ENCODE measurements around the gene FAM120AOS. TPM values are rescaled to one million over a fixed set of nuclear protein-coding genes. Genes with fewer than 3 reads are reported as not detected.

The FAM120AOS gene
- total and polyA plus RNA-seq, 2 donors = 39.0 to 48.3 TPM

GRCh38 chr9:93422977-93423616 is 30.3 kb downstream of the FAM120AOS start:
- Histone ChIP-seq H3K36me3 (ENCODE audit: control insufficient read depth in 2 of 2, insufficient read depth in 2 of 2, low read length in 1 of 2) (no peaks in the 10 kb centered on the region), H3K27me3 (ENCODE audit: control insufficient read depth in 2 of 2, insufficient read depth in 1 of 2, low read length in 1 of 2) (no peaks in the 10 kb centered on the region), H3K9me3 (ENCODE audit: control insufficient read depth in 2 of 2, insufficient read depth in 1 of 2, low read length in 1 of 2) (peaks cover 0 to 6% of the 10 kb centered on the region in 2 donors), H3K27ac (ENCODE audit: low read depth in 1 of 2, low read length in 1 of 2) (no peak overlapping the region), H3K4me1 (ENCODE audit: control insufficient read depth in 2 of 2, insufficient read depth in 2 of 2, low read length in 2 of 2) (no peaks in the 10 kb centered on the region), H3K4me3 (ENCODE audit: low read length in 2 of 2) (no peak overlapping the region)
- DNase-seq (ENCODE audit: low read depth in 6 of 9, low spot score in 9 of 9) = no peak
- 91% methylated on average over 10 of the region's 10 CpGs for WGBS

GRCh38 chr9:93419023-93419422 is 34.4 kb downstream of the FAM120AOS start:
- peaks cover 0 to 11% of the 10 kb centered on the region in 2 donors for H3K9me3 ChIP-seq (ENCODE audit: control insufficient read depth in 2 of 2, insufficient read depth in 1 of 2, low read length in 1 of 2)
- no peak overlapping the region for H3K4me3 ChIP-seq (ENCODE audit: low read length in 2 of 2)
- no peak overlapping the region for H3K27ac ChIP-seq (ENCODE audit: low read depth in 1 of 2, low read length in 1 of 2)
- WGBS = 96% methylated on average over 1 of the region's 1 CpG
- no peaks in the 10 kb centered on the region for H3K27me3 ChIP-seq (ENCODE audit: control insufficient read depth in 2 of 2, insufficient read depth in 1 of 2, low read length in 1 of 2)
- no peaks in the 10 kb centered on the region for H3K36me3 ChIP-seq (ENCODE audit: control insufficient read depth in 2 of 2, insufficient read depth in 2 of 2, low read length in 1 of 2)
- no peaks in the 10 kb centered on the region for H3K4me1 ChIP-seq (ENCODE audit: control insufficient read depth in 2 of 2, insufficient read depth in 2 of 2, low read length in 2 of 2)
- no peak for DNase-seq (ENCODE audit: low read depth in 6 of 9, low spot score in 9 of 9)

- DNase-seq (ENCODE audit: low read depth in 6 of 9, low spot score in 9 of 9) = no peak
- Histone ChIP-seq H3K9me3 (ENCODE audit: control insufficient read depth in 2 of 2, insufficient read depth in 1 of 2, low read length in 1 of 2) (peaks cover 0 to 11% of the 10 kb centered on the region in 2 donors), H3K36me3 (ENCODE audit: control insufficient read depth in 2 of 2, insufficient read depth in 2 of 2, low read length in 1 of 2) (no peaks in the 10 kb centered on the region), H3K27me3 (ENCODE audit: control insufficient read depth in 2 of 2, insufficient read depth in 1 of 2, low read length in 1 of 2) (no peaks in the 10 kb centered on the region), H3K4me3 (ENCODE audit: low read length in 2 of 2) (no peak overlapping the region), H3K4me1 (ENCODE audit: control insufficient read depth in 2 of 2, insufficient read depth in 2 of 2, low read length in 2 of 2) (no peaks in the 10 kb centered on the region), H3K27ac (ENCODE audit: low read depth in 1 of 2, low read length in 1 of 2) (no peak overlapping the region)
- 97% methylated on average over 1 of the region's 1 CpG for WGBS
Measured at GRCh38 chr9:93417538-93417937, 35.8 kb downstream of the FAM120AOS start.

- Histone ChIP-seq H3K4me1 (ENCODE audit: control insufficient read depth in 2 of 2, insufficient read depth in 2 of 2, low read length in 2 of 2) (no peaks in the 10 kb centered on the region), H3K4me3 (ENCODE audit: low read length in 2 of 2) (no peak overlapping the region), H3K36me3 (ENCODE audit: control insufficient read depth in 2 of 2, insufficient read depth in 2 of 2, low read length in 1 of 2) (no peaks in the 10 kb centered on the region), H3K27ac (ENCODE audit: low read depth in 1 of 2, low read length in 1 of 2) (no peak overlapping the region), H3K27me3 (ENCODE audit: control insufficient read depth in 2 of 2, insufficient read depth in 1 of 2, low read length in 1 of 2) (no peaks in the 10 kb centered on the region), H3K9me3 (ENCODE audit: control insufficient read depth in 2 of 2, insufficient read depth in 1 of 2, low read length in 1 of 2) (peaks cover 0 to 11% of the 10 kb centered on the region in 2 donors)
- WGBS = 82% methylated on average over 8 of the region's 8 CpGs
- DNase-seq (ENCODE audit: low read depth in 6 of 9, low spot score in 9 of 9) = no peak
Measured at GRCh38 chr9:93416530-93417235, 36.7 kb downstream of the FAM120AOS start.

- WGBS = 99% methylated on average over 2 of the region's 2 CpGs
- no peak overlapping the region for H3K27ac ChIP-seq (ENCODE audit: low read depth in 1 of 2, low read length in 1 of 2)
Measured at GRCh38 chr9:93415176-93415690, 38.1 kb downstream of the FAM120AOS start.

GRCh38 chr9:93413530-93413929 is 39.9 kb downstream of the FAM120AOS start:
- Histone ChIP-seq H3K4me3 (ENCODE audit: low read length in 2 of 2) (no peak overlapping the region), H3K4me1 (ENCODE audit: control insufficient read depth in 2 of 2, insufficient read depth in 2 of 2, low read length in 2 of 2) (no peaks in the 10 kb centered on the region), H3K27me3 (ENCODE audit: control insufficient read depth in 2 of 2, insufficient read depth in 1 of 2, low read length in 1 of 2) (no peaks in the 10 kb centered on the region), H3K9me3 (ENCODE audit: control insufficient read depth in 2 of 2, insufficient read depth in 1 of 2, low read length in 1 of 2) (peaks cover 0 to 5% of the 10 kb centered on the region in 2 donors), H3K36me3 (ENCODE audit: control insufficient read depth in 2 of 2, insufficient read depth in 2 of 2, low read length in 1 of 2) (no peaks in the 10 kb centered on the region), H3K27ac (ENCODE audit: low read depth in 1 of 2, low read length in 1 of 2) (no peak overlapping the region)
- no peak for DNase-seq (ENCODE audit: low read depth in 6 of 9, low spot score in 9 of 9)

More at GRCh38 chr9:93415176-93415690, 38.1 kb downstream of the FAM120AOS start:
- DNase-seq (ENCODE audit: low read depth in 6 of 9, low spot score in 9 of 9) = no peak
- no peaks in the 10 kb centered on the region for H3K36me3 ChIP-seq (ENCODE audit: control insufficient read depth in 2 of 2, insufficient read depth in 2 of 2, low read length in 1 of 2)
- H3K4me3 ChIP-seq (ENCODE audit: low read length in 2 of 2) = no peak overlapping the region
- no peaks in the 10 kb centered on the region for H3K27me3 ChIP-seq (ENCODE audit: control insufficient read depth in 2 of 2, insufficient read depth in 1 of 2, low read length in 1 of 2)
- peaks cover 0 to 11% of the 10 kb centered on the region in 2 donors for H3K9me3 ChIP-seq (ENCODE audit: control insufficient read depth in 2 of 2, insufficient read depth in 1 of 2, low read length in 1 of 2)
- no peaks in the 10 kb centered on the region for H3K4me1 ChIP-seq (ENCODE audit: control insufficient read depth in 2 of 2, insufficient read depth in 2 of 2, low read length in 2 of 2)

- no peaks in the 10 kb centered on the region for H3K27me3 ChIP-seq (ENCODE audit: control insufficient read depth in 2 of 2, insufficient read depth in 1 of 2, low read length in 1 of 2)
- H3K36me3 ChIP-seq (ENCODE audit: control insufficient read depth in 2 of 2, insufficient read depth in 2 of 2, low read length in 1 of 2) = no peaks in the 10 kb centered on the region
- no peak overlapping the region for H3K27ac ChIP-seq (ENCODE audit: low read depth in 1 of 2, low read length in 1 of 2)
- WGBS = 96% methylated on average over 5 of the region's 5 CpGs
- no peaks in the 10 kb centered on the region for H3K9me3 ChIP-seq (ENCODE audit: control insufficient read depth in 2 of 2, insufficient read depth in 1 of 2, low read length in 1 of 2)
- H3K4me1 ChIP-seq (ENCODE audit: control insufficient read depth in 2 of 2, insufficient read depth in 2 of 2, low read length in 2 of 2) = no peaks in the 10 kb centered on the region
- no peak overlapping the region for H3K4me3 ChIP-seq (ENCODE audit: low read length in 2 of 2)
- no peak for DNase-seq (ENCODE audit: low read depth in 6 of 9, low spot score in 9 of 9)
Measured at GRCh38 chr9:93406371-93406770, 47.0 kb downstream of the FAM120AOS start.

GRCh38 chr9:93398471-93398870 is 54.9 kb downstream of the FAM120AOS start:
- 96% methylated on average over 9 of the region's 9 CpGs for whole genome bisulfite sequencing
- no peaks in the 10 kb centered on the region for H3K9me3 ChIP-seq (ENCODE audit: control insufficient read depth in 2 of 2, insufficient read depth in 1 of 2, low read length in 1 of 2)
- H3K27me3 ChIP-seq (ENCODE audit: control insufficient read depth in 2 of 2, insufficient read depth in 1 of 2, low read length in 1 of 2) = no peaks in the 10 kb centered on the region
- no peak for DNase-seq (ENCODE audit: low read depth in 6 of 9, low spot score in 9 of 9)
- no peak overlapping the region for H3K4me3 ChIP-seq (ENCODE audit: low read length in 2 of 2)
- no peaks in the 10 kb centered on the region for H3K4me1 ChIP-seq (ENCODE audit: control insufficient read depth in 2 of 2, insufficient read depth in 2 of 2, low read length in 2 of 2)
- no peak overlapping the region for H3K27ac ChIP-seq (ENCODE audit: low read depth in 1 of 2, low read length in 1 of 2)
- H3K36me3 ChIP-seq (ENCODE audit: control insufficient read depth in 2 of 2, insufficient read depth in 2 of 2, low read length in 1 of 2) = no peaks in the 10 kb centered on the region

- 80% methylated on average over 10 of the region's 10 CpGs for WGBS
- DNase-seq (ENCODE audit: low read depth in 6 of 9, low spot score in 9 of 9) = no peak
- Histone ChIP-seq H3K27me3 (ENCODE audit: control insufficient read depth in 2 of 2, insufficient read depth in 1 of 2, low read length in 1 of 2) (no peaks in the 10 kb centered on the region), H3K4me3 (ENCODE audit: low read length in 2 of 2) (no peak overlapping the region), H3K4me1 (ENCODE audit: control insufficient read depth in 2 of 2, insufficient read depth in 2 of 2, low read length in 2 of 2) (no peaks in the 10 kb centered on the region), H3K27ac (ENCODE audit: low read depth in 1 of 2, low read length in 1 of 2) (no peak overlapping the region), H3K9me3 (ENCODE audit: control insufficient read depth in 2 of 2, insufficient read depth in 1 of 2, low read length in 1 of 2) (no peaks in the 10 kb centered on the region), H3K36me3 (ENCODE audit: control insufficient read depth in 2 of 2, insufficient read depth in 2 of 2, low read length in 1 of 2) (no peaks in the 10 kb centered on the region)
Measured at GRCh38 chr9:93397661-93398373, 55.6 kb downstream of the FAM120AOS start.
